Measurements from ENCODE around the gene LGSN.

DNA sequence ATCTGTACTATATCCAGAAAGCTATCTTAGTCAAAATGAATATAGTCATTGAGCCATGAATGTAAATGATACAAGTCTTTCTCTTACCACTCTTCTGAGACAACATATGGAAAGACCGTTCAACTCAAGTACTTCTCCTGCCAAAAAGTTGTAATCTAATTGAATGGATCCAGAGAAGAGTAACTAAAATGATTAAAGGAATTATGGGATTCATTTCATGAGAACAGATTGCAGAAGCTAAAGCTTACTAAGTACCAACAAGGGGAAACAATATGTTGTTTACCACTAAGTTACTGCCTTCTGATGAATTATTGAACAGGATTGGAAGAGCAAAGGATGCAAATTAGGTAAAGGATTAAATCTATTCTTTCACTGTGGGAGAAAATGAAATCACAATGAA lies 2.0 kb upstream of the LGSN start:
- TF ChIP-seq, protein P1, sequence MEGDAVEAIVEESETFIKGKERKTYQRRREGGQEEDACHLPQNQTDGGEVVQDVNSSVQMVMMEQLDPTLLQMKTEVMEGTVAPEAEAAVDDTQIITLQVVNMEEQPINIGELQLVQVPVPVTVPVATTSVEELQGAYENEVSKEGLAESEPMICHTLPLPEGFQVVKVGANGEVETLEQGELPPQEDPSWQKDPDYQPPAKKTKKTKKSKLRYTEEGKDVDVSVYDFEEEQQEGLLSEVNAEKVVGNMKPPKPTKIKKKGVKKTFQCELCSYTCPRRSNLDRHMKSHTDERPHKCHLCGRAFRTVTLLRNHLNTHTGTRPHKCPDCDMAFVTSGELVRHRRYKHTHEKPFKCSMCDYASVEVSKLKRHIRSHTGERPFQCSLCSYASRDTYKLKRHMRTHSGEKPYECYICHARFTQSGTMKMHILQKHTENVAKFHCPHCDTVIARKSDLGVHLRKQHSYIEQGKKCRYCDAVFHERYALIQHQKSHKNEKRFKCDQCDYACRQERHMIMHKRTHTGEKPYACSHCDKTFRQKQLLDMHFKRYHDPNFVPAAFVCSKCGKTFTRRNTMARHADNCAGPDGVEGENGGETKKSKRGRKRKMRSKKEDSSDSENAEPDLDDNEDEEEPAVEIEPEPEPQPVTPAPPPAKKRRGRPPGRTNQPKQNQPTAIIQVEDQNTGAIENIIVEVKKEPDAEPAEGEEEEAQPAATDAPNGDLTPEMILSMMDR (IDR thresholded peaks at IDR 0.05), result no peak
- TF ChIP-seq POLR2A (IDR thresholded peaks at IDR 0.05) (no peak), POLR2AphosphoS5 (IDR thresholded peaks at IDR 0.05) (no peak)
